AG09309 (cell line): ENCODE measurements around the gene P3H4.
A peak's percentile ranks its signal among the peaks of the same experiment; 100 is the strongest.

ENCODE experiments used
- DNase-seq: peaks from one replicate; pipeline ENCODE4 v3.0.0-alpha.2; 2010; ENCODE audit warnings: low read depth
- H3K4me3 ChIP-seq: 2 replicates; pipeline ENCODE4 v1.5.1; 2011; ENCODE audit warnings: mild to moderate bottlenecking, low read depth, low read length, moderate library complexity; ENCODE audit not compliant: control insufficient read depth
- TF ChIP-seq, protein P1 (sequence below): IDR thresholded peaks from 2 replicates; pipeline ENCODE4 v1.5.1; 2011; ENCODE audit warnings: mild to moderate bottlenecking, low read depth, low read length, inconsistent platforms; ENCODE audit not compliant: insufficient read depth, control insufficient read depth; ENCODE audit errors: missing control alignments

P3H4 gene

DNA sequence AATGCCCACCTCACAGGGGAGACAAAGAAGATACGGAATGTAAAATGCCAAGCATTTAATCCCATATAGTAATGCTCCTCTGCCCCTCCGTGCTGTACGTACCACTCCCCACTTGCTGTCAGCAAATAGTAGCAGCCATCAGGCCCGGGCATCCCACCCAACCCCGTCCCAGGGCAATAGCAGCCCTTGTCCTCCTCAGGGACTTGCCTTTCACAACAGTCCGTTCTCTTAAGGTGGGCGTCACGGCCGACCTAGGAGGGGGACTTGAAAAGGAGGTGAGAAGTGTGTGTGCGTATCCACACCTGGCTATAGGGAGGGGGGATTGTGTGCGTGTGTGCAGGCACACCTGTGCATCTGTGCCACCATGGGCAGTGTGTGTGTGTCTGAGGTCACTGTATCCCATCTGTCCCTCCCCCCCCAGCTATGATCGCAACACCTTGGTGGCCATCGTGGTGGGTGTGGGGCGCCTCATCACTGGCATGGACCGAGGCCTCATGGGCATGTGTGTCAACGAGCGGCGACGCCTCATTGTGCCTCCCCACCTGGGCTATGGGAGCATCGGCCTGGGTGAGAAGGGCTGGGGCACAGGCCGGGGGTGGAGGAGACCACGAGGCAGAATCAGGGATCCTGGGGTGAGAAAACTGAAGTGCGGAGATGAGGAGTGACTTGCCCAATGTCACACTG lies 5.0 kb upstream of the P3H4 start:
- H3K4me3 ChIP-seq = no peak overlapping the region
- TF ChIP-seq, protein P1, sequence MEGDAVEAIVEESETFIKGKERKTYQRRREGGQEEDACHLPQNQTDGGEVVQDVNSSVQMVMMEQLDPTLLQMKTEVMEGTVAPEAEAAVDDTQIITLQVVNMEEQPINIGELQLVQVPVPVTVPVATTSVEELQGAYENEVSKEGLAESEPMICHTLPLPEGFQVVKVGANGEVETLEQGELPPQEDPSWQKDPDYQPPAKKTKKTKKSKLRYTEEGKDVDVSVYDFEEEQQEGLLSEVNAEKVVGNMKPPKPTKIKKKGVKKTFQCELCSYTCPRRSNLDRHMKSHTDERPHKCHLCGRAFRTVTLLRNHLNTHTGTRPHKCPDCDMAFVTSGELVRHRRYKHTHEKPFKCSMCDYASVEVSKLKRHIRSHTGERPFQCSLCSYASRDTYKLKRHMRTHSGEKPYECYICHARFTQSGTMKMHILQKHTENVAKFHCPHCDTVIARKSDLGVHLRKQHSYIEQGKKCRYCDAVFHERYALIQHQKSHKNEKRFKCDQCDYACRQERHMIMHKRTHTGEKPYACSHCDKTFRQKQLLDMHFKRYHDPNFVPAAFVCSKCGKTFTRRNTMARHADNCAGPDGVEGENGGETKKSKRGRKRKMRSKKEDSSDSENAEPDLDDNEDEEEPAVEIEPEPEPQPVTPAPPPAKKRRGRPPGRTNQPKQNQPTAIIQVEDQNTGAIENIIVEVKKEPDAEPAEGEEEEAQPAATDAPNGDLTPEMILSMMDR = no peak
- no peak for DNase-seq

DNA sequence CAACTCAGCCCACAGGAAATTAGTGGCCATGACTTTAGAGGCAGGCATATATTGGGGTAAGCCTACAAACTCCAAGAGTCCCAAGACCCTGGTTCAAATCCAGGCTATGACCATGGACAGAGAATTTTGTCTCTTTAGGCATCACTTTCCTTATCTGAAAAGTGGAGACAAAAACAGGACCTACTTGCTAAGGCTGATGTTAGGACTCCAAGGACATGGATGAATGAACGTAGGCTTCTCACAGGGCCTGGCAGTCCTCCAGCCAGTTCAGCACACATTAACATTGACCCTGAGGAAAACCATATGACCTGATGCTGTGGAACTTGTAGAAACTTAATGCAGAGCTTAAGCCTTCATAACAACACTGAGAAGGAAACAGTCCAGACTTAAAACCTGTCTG lies 2.4 kb upstream of the P3H4 start:
- TF ChIP-seq, protein P1 = no peak
- no peak for DNase-seq
- H3K4me3 ChIP-seq = peak overlapping the region; percentile 97

DNA sequence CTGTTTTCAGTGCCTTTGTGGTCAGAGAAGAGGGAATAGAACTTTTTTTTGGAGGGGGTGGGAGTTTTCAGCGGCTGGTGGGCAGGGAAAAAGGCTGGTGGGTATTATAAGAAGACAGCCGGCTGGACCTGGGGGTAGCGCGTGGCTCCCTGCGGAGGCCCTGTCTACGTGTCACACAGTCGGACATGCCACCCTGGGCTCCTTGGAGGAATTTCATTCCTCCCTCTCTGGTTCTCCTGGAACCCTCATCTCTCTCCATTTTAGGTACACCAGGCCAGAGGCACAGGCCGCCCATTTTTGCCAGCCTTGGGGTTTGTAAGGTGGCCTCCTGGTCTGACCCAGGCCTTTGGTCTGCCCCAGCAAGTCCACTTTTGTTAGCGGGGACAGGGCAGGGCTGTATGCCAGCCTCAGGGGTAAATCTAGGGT lies 2.0 kb upstream of the P3H4 start:
- TF ChIP-seq, protein P1 = no peak
- H3K4me3 ChIP-seq = peak overlapping the region; percentile 97
- no peak for DNase-seq

DNA sequence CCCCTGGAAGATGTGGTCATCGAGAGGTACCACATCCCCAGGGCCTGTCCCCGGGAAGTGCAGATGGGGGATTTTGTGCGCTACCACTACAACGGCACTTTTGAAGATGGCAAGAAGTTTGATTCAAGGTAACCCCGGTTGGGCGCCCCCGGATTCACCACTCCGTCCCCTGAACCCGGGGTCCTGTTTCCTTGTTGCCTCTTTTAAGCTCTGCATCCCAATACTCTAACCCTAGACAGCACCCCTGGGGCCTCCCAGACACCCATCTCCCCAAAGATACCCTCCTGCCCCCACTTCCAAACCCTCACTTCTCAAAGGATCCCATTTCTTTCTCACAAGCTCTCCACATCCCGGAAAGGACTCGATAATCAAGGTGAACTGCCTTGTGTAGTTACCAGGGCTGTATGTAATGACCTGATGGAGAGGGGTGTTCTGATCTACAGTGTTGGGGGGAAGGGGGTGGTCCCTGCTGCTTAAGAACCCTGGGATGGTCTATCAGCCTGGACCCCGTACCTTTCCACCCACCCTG lies 1.5 kb upstream of the P3H4 start:
- peak overlapping the region; percentile 97 for H3K4me3 ChIP-seq
- no peak for DNase-seq
- TF ChIP-seq, protein P1 = no peak

DNA sequence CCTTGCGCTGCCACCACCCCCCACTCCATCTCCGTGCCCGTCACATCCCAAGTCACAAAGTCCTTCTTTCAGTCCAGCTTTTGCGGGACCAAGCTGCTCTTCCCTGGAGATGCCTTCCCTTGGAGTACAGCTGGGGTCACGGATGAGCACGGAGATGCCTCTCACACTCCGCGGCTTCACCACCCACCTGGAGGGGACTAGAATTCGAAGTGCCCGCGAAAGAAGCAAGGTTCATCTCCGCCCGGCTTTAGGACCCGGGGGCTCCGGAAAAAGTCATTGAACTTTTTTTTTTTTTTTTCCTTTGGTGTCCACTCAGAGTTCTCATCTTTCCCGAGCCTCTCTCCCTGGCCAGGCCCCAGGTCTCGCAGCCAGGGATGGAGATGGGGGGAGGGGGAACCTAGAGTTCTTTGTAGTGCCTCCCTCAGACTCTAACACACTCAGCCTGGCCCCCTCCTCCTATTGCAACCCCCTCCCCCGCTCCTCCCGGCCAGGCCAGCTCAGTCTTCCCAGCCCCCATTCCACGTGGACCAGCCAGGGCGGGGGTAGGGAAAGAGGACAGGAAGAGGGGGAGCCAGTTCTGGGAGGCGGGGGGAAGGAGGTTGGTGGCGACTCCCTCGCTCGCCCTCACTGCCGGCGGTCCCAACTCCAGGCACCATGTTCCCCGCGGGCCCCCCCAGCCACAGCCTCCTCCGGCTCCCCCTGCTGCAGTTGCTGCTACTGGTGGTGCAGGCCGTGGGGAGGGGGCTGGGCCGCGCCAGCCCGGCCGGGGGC lies 817 bp upstream of the P3H4 start, which contains the start of gene FKBP10:
TSS of gene FKBP10 (plus strand) at position 624 of the 771 bp plus-strand sequence. CDS start at position 655, 31 bp downstream.
- H3K4me3 ChIP-seq = peak within 1 kb of the TSS; percentile 97
- TF ChIP-seq, protein P1 = no peak
- no peak for DNase-seq

DNA sequence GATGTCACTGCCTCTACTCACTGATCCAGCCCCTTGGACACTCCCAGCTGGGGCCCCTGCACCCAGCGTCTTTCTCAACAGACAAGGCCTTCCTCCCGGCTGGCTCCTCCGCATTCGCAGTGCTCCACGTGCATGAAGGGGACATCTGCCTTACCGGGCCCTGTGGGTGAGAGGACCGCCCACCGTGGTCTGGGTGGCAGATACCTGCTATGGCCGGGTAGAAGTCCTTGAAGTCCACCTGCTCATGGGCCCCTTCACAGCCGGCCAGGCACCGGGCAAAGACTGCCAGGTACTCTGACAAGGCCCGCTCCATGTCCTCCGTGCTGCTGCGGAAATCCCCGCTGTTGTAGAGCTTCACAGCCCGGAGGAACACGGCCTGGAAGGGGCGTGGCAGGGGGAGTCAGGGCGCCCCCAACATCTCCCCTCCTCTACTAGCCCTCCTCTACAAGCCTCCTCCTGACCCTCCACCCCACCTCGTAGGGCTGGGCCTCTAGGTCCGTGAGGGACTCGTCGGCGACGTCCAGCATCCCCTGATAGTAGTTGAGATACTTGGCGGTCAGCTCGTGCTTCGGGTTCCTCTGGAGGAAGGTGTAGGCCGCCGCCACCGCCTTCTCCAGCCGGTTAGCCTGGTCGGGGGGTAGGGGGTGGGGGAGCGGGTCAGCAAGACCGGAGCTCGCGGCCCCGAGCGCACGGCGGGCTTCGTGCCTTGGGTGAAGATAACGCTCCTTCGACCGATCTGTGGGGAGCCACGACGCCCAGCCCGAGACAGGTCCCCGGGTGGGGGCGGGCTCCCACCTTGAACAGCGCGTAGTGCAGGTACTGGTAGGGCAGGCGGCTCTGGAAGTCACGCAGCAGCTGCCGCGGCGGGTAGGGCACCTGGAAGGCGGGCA lies 845 bp downstream of the P3H4 start:
- no peak for DNase-seq
- TF ChIP-seq, protein P1 = no peak

More for the DNA sequence above, 845 bp downstream of the P3H4 start:
- H3K4me3 ChIP-seq = peak overlapping the region; percentile 97
